Measurements from ENCODE around the gene KCNH4.
"Not testable (repeated sequence)": the region's sequence is repeated elsewhere in the genome, so short reads cannot be mapped to it uniquely, and the experiment has no call there.

Gene KCNH4

GRCh38 chr17:42193969-42194899 lies 13.3 kb upstream of the KCNH4 start, which contains the start of gene GHDC:
Gene GHDC, minus strand, starts transcription at chr17:42194494. Its CDS starts 913 bp downstream, at chr17:42193581.
- peak; percentile 91 for DNase-seq

GRCh38 chr17:42193216-42193968 lies 12.4 kb upstream of the KCNH4 start:
- no peak for DNase-seq

GRCh38 chr17:42192189-42193126 lies 11.5 kb upstream of the KCNH4 start:
- DNase-seq: no peak

GRCh38 chr17:42191275-42191608 lies 10.3 kb upstream of the KCNH4 start:
- no peak for DNase-seq

GRCh38 chr17:42190491-42191274 lies 9.7 kb upstream of the KCNH4 start:
- no peak for DNase-seq

GRCh38 chr17:42189651-42189965 lies 8.7 kb upstream of the KCNH4 start:
- DNase-seq: no peak

GRCh38 chr17:42188749-42189650 lies 8.1 kb upstream of the KCNH4 start:
- DNase-seq: no peak

- no peak for DNase-seq
Observed at GRCh38 chr17:42187833-42188232, 6.9 kb upstream of the KCNH4 start.

- DNase-seq: not testable (repeated sequence)
Observed at GRCh38 chr17:42186191-42186590, 5.2 kb upstream of the KCNH4 start.

GRCh38 chr17:42185621-42185930 lies 4.6 kb upstream of the KCNH4 start:
- DNase-seq: no peak

GRCh38 chr17:42184713-42185620 lies 4.0 kb upstream of the KCNH4 start, which contains the start of gene HCRT:
Gene HCRT, minus strand, starts transcription at chr17:42185452. Its CDS starts 87 bp downstream, at chr17:42185365.
- no peak for DNase-seq

- DNase-seq: peak; percentile 85
Observed at GRCh38 chr17:42183741-42184711, 3.1 kb upstream of the KCNH4 start.

GRCh38 chr17:42182927-42183734 lies 2.2 kb upstream of the KCNH4 start:
- no peak for DNase-seq

GRCh38 chr17:42181851-42182207 lies 887 bp upstream of the KCNH4 start:
- no peak for DNase-seq

GRCh38 chr17:42180411-42180921 lies 476 bp downstream of the KCNH4 start:
- no peak for DNase-seq

GRCh38 chr17:42179911-42180410 lies 981 bp downstream of the KCNH4 start:
- no peak for DNase-seq

GRCh38 chr17:42179335-42179734 lies 1.6 kb downstream of the KCNH4 start:
- DNase-seq: no peak
